Mucosa of descending colon (tissue), 3 donors: ENCODE measurements around the gene THTPA. TPM values are rescaled to one million over a fixed set of nuclear protein-coding genes. Genes with fewer than 3 reads are reported as not detected.

Experiments used
- ATAC-seq: fragments of 200-7000 bp; cut with Tn5 transposase; one replicate; pipeline ENCODE4 v1.9.1; 2020; ENCODE audit warnings: mild to moderate bottlenecking, moderate library complexity
- DNase-seq, 3 donors: peaks; one replicate each; pipeline ENCODE4 v3.0.0-alpha.2; 2020
- H3K36me3 ChIP-seq: fragments of 200-600 bp; one replicate; pipeline ENCODE4 v1.8.0; 2021; ENCODE audit warnings: low read depth, mild to moderate bottlenecking
- H3K4me1 ChIP-seq: fragments of 200-600 bp; one replicate; pipeline ENCODE4 v1.8.0; 2021; ENCODE audit warnings: low read depth, mild to moderate bottlenecking
- H3K4me3 ChIP-seq: fragments of 200-600 bp; one replicate; pipeline ENCODE4 v1.8.0; 2021; ENCODE audit warnings: mild to moderate bottlenecking
- H3K9me3 ChIP-seq: fragments of 200-600 bp; one replicate; pipeline ENCODE4 v1.8.0; 2021; ENCODE audit warnings: mild to moderate bottlenecking
- intact Hi-C, 2 donors: fragments of 100-400 bp; cut with DNase I in 1 of 2; cut with micrococcal nuclease in 1 of 2; formaldehyde crosslinking; loops; one replicate each; pipeline versions ENCODE4 v1.11.0 to v1.11.1; 2022; cut with DNase I, micrococcal nuclease
- long read RNA-seq, 2 donors: library from polyadenylated mRNA; unstranded; transcript quantifications; one replicate each; pipeline ENCODE4 v2.0.0, GENCODE V29; 2019 to 2021
- total RNA-seq, 3 donors: library from RNA; stranded (reverse); fragmentation: NEBNext Ultra II Directional in 2 of 3; extraction: Animal tissue kit (Norgen Biotek cat#: 25700) in 2 of 3; gene quantifications; one replicate each; pipeline versions ENCODE4 v1.2.1 to v1.2.4, GENCODE V29; 2021 to 2023
- TF ChIP-seq, protein P1 (sequence below): fragments of 200-600 bp; IDR thresholded peaks from one replicate; pipeline ENCODE4 v1.8.0; 2022; ENCODE audit warnings: antibody characterized with exemption, mild to moderate bottlenecking
- donor health status: DM: no; HTN: no; CAD: no; lungs with moderate emphysema.
- donor health status: DM: no; HTN: no; CAD: no.
- donor health status: DM: no; HTN: yes; CAD: no.

The THTPA gene
- total RNA-seq, result 10 to 100 TPM; 16.8 to 17.4 (median 17.4) TPM
- long read RNA-seq, donor 1, transcript THTPA-205 (2 exons, 571 nt), result major isoform, 10 of 25 reads
- long read RNA-seq, donor 1, transcript THTPA-202 (3 exons, 1,779 nt), result minor isoform, 5 of 25 reads
- long read RNA-seq, donor 1, partial matches to known transcripts, result 0 of 25 reads
- long read RNA-seq, donor 1, other reads (novel, unspliced or antisense), result 2 of 25 reads
- long read RNA-seq, donor 2, transcript THTPA-205 (2 exons, 571 nt), result major isoform, 5 of 17 reads
- long read RNA-seq, donor 2, partial matches to known transcripts, result 0 of 17 reads
- long read RNA-seq, donor 2, other reads (novel, unspliced or antisense), result 2 of 17 reads

DNA sequence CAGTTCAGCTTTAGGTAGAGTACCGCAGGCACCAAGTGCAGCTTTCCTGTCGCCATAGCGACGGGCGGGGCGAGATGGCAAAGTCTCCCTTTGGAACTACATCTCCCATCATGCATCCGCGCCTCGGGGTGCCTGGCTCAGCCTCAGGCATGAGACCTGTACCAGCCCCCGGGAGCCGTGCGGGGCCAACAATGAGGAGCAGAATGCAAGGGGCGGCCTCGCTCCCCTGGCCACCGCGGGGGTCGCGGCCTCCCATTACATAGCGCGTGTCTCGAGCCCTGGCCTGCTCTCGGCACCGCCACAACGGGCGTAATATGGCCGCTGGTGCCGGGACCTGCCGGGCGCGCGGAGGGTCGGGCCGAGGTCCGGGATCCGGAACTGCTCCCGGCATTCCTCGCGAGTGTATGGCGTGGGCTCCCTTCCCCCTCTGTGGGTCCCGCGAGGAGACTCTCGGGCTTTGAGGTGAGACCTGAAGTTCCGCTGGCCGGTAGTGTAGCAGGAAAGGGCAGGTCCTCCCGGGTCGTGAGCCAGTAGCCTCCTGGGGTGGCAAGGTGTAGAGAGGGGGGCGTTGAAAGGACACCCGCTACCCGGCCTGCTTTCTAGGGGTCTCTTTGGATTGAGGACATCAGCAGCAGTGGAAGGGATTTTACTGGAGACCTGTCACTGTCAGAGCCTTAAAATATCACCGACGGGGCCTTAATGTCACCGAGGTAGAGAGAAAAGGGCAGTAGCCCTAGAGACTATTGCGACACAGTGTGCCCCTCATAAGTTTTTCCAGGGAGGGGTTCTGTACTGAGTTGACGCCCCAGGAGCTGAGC is at the start of gene THTPA:
Gene THTPA (plus strand): TSS at position 390 of the 818 bp plus-strand sequence. CDS start 487 bp downstream, outside the sequence.
- Histone ChIP-seq H3K4me1 (peaks cover 24% of the 10 kb centered on the region), H3K36me3 (peaks cover 3% of the 10 kb centered on the region)
- intact Hi-C loops, result no loop called here

DNA sequence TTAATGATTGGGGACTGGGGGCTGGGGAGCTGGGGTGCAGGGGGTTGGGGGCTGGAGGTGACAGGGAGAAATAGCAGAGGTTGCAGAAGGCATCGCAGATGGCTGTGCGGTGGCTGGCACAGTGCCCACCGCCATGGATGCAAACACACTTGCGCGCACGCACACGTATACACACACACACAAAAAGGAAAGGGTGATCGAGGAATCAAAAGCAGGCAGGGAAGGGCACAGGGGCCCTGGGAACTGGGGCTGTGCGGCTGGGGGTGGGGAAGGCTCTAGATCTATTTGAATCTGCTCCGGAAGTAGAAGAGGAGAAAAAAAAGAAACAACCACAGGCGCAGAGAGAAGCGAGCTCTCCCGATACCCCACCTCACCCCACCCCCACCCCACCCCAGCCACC is 43.9 kb upstream of the THTPA start:
- no peaks in the 10 kb centered on the region for H3K4me1 ChIP-seq
- intact Hi-C loops, result no loop called here
- no peaks in the 10 kb centered on the region for H3K9me3 ChIP-seq
- TF ChIP-seq, protein P1, sequence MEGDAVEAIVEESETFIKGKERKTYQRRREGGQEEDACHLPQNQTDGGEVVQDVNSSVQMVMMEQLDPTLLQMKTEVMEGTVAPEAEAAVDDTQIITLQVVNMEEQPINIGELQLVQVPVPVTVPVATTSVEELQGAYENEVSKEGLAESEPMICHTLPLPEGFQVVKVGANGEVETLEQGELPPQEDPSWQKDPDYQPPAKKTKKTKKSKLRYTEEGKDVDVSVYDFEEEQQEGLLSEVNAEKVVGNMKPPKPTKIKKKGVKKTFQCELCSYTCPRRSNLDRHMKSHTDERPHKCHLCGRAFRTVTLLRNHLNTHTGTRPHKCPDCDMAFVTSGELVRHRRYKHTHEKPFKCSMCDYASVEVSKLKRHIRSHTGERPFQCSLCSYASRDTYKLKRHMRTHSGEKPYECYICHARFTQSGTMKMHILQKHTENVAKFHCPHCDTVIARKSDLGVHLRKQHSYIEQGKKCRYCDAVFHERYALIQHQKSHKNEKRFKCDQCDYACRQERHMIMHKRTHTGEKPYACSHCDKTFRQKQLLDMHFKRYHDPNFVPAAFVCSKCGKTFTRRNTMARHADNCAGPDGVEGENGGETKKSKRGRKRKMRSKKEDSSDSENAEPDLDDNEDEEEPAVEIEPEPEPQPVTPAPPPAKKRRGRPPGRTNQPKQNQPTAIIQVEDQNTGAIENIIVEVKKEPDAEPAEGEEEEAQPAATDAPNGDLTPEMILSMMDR, result no peak
- DNase-seq (no peak), ATAC-seq (no peak)
- H3K4me3 ChIP-seq, result no peak overlapping the region
- H3K36me3 ChIP-seq, result no peaks in the 10 kb centered on the region

More for the DNA sequence above, at the start of gene THTPA:
- no peaks in the 10 kb centered on the region for H3K9me3 ChIP-seq
- TF ChIP-seq, protein P1, result no peak
- H3K4me3 ChIP-seq, result peak within 1 kb of the TSS; percentile 65
- ATAC-seq, result peak; percentile 89
- DNase-seq, result peak; percentile 95 to 97 (median 97)

GRCh38 chr14:23513005-23513817 is 42.9 kb upstream of the THTPA start:
- intact Hi-C loops, result no loop called here
- H3K36me3 ChIP-seq, result no peaks in the 10 kb centered on the region
- no peak overlapping the region for H3K4me3 ChIP-seq
- DNase-seq (no peak), ATAC-seq (no peak)
- no peaks in the 10 kb centered on the region for H3K9me3 ChIP-seq
- TF ChIP-seq, protein P1, result no peak
- H3K4me1 ChIP-seq, result no peaks in the 10 kb centered on the region

DNA sequence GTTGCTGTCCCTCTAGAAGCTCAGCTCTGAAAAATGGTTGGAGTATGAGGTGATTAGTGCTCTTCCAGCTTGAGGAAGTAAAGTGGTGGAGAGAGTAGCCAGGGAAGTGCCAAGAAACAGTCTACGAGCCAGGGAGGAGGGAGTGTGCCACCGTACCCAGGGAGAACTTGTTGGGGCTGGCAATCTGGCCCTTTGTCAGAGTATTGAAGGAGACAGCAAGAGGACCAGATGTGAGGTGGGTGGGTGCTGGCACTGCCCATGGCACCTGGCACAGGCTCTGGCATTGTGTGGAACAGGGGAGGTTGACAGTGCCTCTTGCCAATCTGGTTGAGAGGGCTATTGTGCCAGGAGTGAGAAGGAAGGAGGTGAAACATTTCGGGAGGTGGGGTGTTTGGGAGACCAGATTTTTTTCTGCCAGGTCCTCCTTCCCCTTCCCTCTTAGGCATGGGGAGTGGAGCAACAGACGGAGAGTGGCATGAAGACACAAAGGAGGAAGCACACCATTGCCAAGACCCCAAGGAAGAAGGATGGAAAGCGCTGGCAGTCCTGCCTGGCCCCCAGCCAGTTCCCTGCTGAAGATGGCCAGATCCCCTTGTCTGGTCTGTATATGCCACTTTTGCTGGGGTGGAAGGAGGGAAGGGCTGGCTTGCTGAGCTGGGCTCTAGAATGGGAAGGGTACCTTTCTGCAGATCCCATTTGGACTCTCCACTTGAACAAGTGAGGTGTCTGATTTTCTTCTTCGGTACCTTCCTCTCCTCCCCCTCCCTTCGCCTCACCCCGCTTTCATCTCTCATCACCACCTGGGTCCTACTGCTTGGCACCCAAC is 42.0 kb upstream of the THTPA start:
- intact Hi-C loops, result no loop called here
- no peak for DNase-seq
- no peaks in the 10 kb centered on the region for H3K36me3 ChIP-seq
- no peak overlapping the region for H3K4me3 ChIP-seq
- H3K9me3 ChIP-seq, result no peaks in the 10 kb centered on the region
- H3K4me1 ChIP-seq, result no peaks in the 10 kb centered on the region
- TF ChIP-seq, protein P1, result no peak
- ATAC-seq, result no peak

GRCh38 chr14:23514644-23514957 is 41.5 kb upstream of the THTPA start:
- ATAC-seq (no peak), DNase-seq (no peak)
- Histone ChIP-seq H3K4me1 (no peaks in the 10 kb centered on the region), H3K36me3 (no peaks in the 10 kb centered on the region), H3K4me3 (no peak overlapping the region), H3K9me3 (no peaks in the 10 kb centered on the region)
- intact Hi-C loops, result no loop called here
- TF ChIP-seq, protein P1, result no peak
